GM12891 (cell line): ENCODE data around the gene TPI1.

Source experiments
- DNase-seq: peaks from one replicate; pipeline ENCODE4 v3.0.0; 2011; ENCODE audit warnings: low spot score; ENCODE audit not compliant: insufficient read length
- FAIRE-seq: peaks from 2 replicates; lab custom pipeline; 2011; peaks lifted over from hg19 to GRCh38; lab: Jason Lieb, UNC
- PAX5 ChIP-seq: IDR thresholded peaks from 2 replicates; pipeline ENCODE4 v1.6.1; 2011; ENCODE audit warnings: low read length, moderate library complexity, mild to moderate bottlenecking; ENCODE audit not compliant: insufficient read depth, severe bottlenecking
- POLR2A ChIP-seq: IDR thresholded peaks from 2 replicates; pipeline ENCODE4 v1.6.1; 2011; ENCODE audit warnings: low read depth, low read length, control low read depth
- POLR2AphosphoS5 ChIP-seq: IDR thresholded peaks from 2 replicates; pipeline ENCODE4 v1.6.1; 2011; ENCODE audit warnings: low read depth, low read length, control low read depth
- POU2F2 ChIP-seq: IDR thresholded peaks from 2 replicates; pipeline ENCODE4 v1.6.1; 2011; ENCODE audit warnings: low read depth, mild to moderate bottlenecking, control low read depth, low read length, moderate library complexity
- SPI1 ChIP-seq: IDR thresholded peaks from 2 replicates; pipeline ENCODE4 v1.6.1; 2011; ENCODE audit warnings: low read depth, low read length, control low read depth
- TAF1 ChIP-seq: IDR thresholded peaks from 2 replicates; pipeline ENCODE4 v1.6.1; 2011; ENCODE audit warnings: low read depth, low read length, control low read depth

TPI1 gene

DNA sequence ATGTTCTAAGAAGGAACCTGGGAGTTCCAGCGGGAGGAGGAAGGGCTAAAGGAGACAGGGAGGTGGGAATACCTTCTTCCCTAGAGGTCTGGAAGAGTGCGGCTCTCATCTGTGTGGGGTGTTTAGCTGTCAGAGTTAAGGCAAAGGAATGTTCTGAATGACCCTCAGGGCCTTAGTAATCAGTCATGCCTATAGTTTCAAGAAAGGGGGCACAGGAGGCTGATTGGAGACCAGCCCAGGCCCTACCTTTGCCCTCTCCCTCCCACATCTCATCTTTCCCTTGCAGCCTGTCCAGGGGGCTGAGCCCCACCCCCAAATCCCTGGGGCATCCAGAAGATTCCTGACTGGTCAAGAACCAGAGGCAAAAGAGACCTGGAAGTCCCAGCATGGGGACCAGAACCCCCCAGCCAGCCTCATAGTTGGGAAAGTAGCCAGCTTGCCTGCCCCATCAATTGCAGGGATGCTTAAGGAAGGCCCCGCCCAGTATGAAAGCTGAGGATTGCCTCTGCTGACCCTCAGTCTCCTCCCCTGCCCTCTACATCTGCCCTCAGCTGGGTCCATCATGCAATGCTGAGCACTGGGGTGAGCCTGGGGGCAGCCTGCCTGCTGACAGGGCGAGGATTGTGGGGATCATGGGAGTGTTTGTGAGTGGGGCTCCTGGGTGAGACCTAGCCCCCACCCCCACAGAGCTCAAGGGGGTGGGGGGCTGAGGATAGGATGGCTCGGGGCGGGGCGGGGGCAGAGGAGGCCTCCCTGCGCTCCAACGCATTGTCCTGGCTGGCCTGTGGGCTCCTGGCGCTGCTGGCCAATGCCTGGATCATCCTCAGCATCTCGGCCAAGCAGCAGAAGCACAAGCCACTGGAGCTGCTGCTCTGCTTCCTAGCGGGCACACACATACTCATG, 43.9 kb upstream of the TPI1 start:
- FAIRE-seq, result no peak
- TF ChIP-seq POU2F2 (no peak), PAX5 (no peak), POLR2AphosphoS5 (no peak), SPI1 (no peak), POLR2A (no peak), TAF1 (no peak)
- no peak for DNase-seq

DNA sequence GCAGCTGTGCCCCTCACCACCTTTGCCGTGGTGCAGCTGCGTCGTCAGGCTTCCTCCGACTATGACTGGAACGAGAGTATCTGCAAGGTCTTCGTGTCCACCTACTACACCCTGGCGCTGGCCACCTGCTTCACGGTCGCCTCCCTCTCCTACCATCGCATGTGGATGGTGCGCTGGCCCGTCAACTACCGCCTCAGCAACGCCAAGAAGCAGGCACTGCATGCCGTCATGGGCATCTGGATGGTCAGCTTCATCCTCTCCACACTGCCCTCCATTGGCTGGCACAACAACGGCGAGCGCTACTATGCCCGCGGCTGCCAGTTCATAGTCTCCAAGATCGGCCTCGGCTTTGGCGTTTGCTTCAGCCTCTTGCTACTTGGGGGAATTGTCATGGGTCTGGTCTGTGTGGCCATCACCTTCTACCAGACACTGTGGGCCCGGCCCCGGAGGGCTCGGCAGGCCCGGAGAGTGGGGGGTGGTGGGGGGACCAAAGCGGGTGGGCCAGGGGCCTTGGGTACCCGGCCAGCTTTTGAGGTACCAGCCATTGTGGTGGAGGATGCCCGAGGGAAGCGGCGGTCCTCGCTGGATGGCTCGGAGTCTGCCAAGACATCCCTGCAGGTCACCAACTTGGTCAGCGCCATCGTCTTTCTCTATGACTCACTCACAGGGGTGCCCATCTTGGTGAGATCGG, 43.1 kb upstream of the TPI1 start:
- DNase-seq (no peak), FAIRE-seq (no peak)
- no peak for TF ChIP-seq POLR2A

- TF ChIP-seq TAF1, result no peak
- TF ChIP-seq POLR2A, result no peak
- no peak for TF ChIP-seq PAX5
- no peak for FAIRE-seq
- no peak for DNase-seq
These were observed 42.4 kb upstream of the TPI1 start for GRCh38 chr12:6824901-6825381.

GRCh38 chr12:6825398-6826124, 41.8 kb upstream of the TPI1 start:
- DNase-seq, result peak; percentile 89
- TF ChIP-seq TAF1 (no peak), POU2F2 (no peak), SPI1 (no peak), PAX5 (no peak), POLR2AphosphoS5 (no peak), POLR2A (no peak)
- FAIRE-seq, result peak; percentile 80

DNA sequence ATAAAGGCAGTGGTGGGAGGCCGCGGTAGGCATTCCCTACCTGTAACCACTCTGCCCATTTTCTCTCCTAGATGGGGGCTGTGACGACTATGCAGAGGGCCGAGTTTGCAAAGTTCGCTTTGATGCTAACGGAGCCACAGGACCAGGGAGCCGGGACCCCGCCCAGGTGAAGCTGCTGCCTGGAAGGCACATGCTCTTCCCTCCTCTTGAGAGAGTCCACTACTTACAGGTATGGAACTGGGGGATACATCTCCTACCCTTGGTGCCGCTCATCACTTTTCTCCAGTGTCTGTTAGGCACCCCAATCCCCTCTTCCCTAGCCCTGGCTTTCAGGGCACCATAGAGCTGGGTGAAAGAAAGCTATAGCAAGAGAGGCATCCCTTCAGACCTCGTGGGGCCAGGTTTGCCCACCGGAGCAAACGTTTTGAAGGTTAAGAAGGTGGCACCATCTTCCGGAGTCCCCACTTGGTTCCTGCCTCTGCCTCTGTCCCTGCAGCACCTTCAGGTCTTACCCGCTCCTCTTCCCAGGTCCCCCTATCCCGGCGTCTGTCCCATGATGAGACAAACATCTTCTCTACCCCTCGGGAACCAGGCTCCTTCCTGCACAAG, 41.1 kb upstream of the TPI1 start:
- no peak for DNase-seq
- TF ChIP-seq POLR2AphosphoS5 (no peak), POU2F2 (no peak), SPI1 (no peak), POLR2A (no peak), PAX5 (no peak), TAF1 (no peak)
- no peak for FAIRE-seq

DNA sequence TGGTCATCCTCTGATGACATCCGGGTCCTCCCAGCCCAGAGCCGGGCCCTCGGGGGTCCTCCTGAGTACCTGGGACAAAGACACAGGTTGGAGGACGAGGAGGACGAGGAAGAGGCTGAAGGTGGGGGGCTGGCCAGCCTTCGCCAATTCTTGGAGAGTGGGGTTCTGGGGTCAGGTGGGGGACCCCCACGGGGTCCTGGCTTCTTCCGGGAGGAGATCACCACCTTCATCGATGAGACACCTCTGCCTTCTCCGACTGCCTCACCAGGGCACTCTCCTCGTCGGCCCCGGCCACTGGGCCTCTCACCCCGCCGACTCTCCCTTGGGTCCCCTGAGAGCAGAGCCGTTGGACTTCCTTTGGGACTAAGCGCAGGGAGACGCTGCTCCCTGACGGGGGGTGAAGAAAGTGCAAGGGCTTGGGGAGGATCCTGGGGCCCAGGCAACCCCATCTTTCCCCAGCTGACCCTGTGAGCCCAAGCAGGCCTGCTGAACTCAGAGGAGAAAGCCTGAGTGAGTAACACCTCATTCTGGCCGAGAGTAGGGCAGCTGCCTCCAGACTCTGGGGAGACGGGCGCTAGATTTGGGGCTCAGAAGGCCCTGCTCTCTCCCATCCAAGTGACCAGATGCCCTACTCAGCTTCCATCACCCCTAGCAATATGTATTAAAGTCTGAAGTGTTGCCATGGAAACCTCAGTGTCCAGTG, 40.4 kb upstream of the TPI1 start:
- DNase-seq, result no peak
- FAIRE-seq, result no peak
- TF ChIP-seq POLR2AphosphoS5 (no peak), SPI1 (no peak), POLR2A (no peak), POU2F2 (no peak), TAF1 (no peak), PAX5 (no peak)

- FAIRE-seq, result peak; percentile 67
- no peak for DNase-seq
These were observed 39.9 kb upstream of the TPI1 start for GRCh38 chr12:6827437-6827911.

GRCh38 chr12:6827982-6828780, 39.1 kb upstream of the TPI1 start, which contains the start of gene P3H3:
Gene P3H3, plus strand, starts transcription at chr12:6828407. Its CDS starts 34 bp downstream, at chr12:6828441.
- DNase-seq (no peak), FAIRE-seq (no peak)
- no peak for TF ChIP-seq TAF1
- no peak for TF ChIP-seq POLR2AphosphoS5
- no peak for TF ChIP-seq SPI1
- no peak for TF ChIP-seq POU2F2

More at GRCh38 chr12:6827437-6827911, 39.9 kb upstream of the TPI1 start:
- no peak for TF ChIP-seq SPI1
- TF ChIP-seq POLR2A, result no peak
- no peak for TF ChIP-seq PAX5
- no peak for TF ChIP-seq POU2F2
- TF ChIP-seq POLR2AphosphoS5, result no peak
- TF ChIP-seq TAF1, result no peak
